Measurements from ENCODE around the gene HCN1. TPM values are rescaled to one million over a fixed set of nuclear protein-coding genes. Genes with fewer than 3 reads are reported as not detected.

HCN1 gene
- total and polyA plus RNA-seq, 2 of the 13 experiments (the other 11 are each of a cell fraction or from before 2014, with no cell fraction given) = not detected

GRCh38 chr5:45262061-45262590 is 434.1 kb downstream of the HCN1 start:
- 67% methylated on average over 12 of the region's 29 CpGs for WGBS (ENCODE audit: low lambda C conversion rate)
- no peak overlapping the region for H3K9ac ChIP-seq (ENCODE audit: insufficient read depth, low read depth, low read length)
- intact Hi-C loops (cut with micrococcal nuclease; ENCODE audit: unreplicated experiment) = no loop called here

More at GRCh38 chr5:45262061-45262590, 434.1 kb downstream of the HCN1 start:
- DNase-seq (ENCODE audit: low spot score) (no peak), FAIRE-seq (no peak), ATAC-seq (no peak)
- Histone ChIP-seq H3K4me3 (replicated peaks in 1 of 3; ENCODE audit: insufficient read depth in 1 of 3, low read depth in 2 of 3, low read length in 3 of 3) (no peak overlapping the region), H3K36me3 (replicated peaks in 1 of 2; ENCODE audit: control insufficient read depth in 1 of 2, insufficient read depth in 2 of 2, low read length in 2 of 2) (no peaks in the 10 kb centered on the region), H3K4me2 (ENCODE audit: low read depth, low read length) (no peak overlapping the region), H3K27ac (ENCODE audit: extremely low read length, insufficient read depth, low read length) (no peak overlapping the region), H3K27me3 (ENCODE audit: control insufficient read depth in 1 of 2, insufficient read depth in 2 of 2, low read length in 2 of 2) (no peaks in the 10 kb centered on the region), H2AFZ (ENCODE audit: low read length) (no peak overlapping the region), H4K20me1 (ENCODE audit: insufficient read depth, low read length) (no peaks in the 10 kb centered on the region), H3K4me1 (ENCODE audit: insufficient read depth, low read length) (no peaks in the 10 kb centered on the region), H3K9me3 (ENCODE audit: low read length) (peaks cover 51% of the 10 kb centered on the region), H3K79me2 (ENCODE audit: insufficient read depth, low read length) (no peaks in the 10 kb centered on the region)
- no TSS peak for BruUV-seq (replicated peaks)
- in situ Hi-C loops (cut with HindIII; ENCODE audit: extremely low pct_ligation_motif_present, low pct_unique_long_range_greater_than_20kb) = no loop called here
- TF ChIP-seq PITX1 (CRISPR knock-in tag; IDR thresholded peaks at IDR 0.05) = no peak
- TF ChIP-seq, protein P1, sequence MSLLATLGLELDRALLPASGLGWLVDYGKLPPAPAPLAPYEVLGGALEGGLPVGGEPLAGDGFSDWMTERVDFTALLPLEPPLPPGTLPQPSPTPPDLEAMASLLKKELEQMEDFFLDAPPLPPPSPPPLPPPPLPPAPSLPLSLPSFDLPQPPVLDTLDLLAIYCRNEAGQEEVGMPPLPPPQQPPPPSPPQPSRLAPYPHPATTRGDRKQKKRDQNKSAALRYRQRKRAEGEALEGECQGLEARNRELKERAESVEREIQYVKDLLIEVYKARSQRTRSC (CRISPR knock-in tag; IDR thresholded peaks at IDR 0.05; ENCODE audit: low read depth) = no peak
- no peak for TF ChIP-seq ZNF251 (CRISPR knock-in tag; IDR thresholded peaks at IDR 0.05)
- no peak for TF ChIP-seq KMT2A (CRISPR knock-in tag; IDR thresholded peaks at IDR 0.05)
- no peak for TF ChIP-seq SOX5 (CRISPR knock-in tag; IDR thresholded peaks at IDR 0.05; ENCODE audit: borderline replicate concordance)
- TF ChIP-seq, protein P2, sequence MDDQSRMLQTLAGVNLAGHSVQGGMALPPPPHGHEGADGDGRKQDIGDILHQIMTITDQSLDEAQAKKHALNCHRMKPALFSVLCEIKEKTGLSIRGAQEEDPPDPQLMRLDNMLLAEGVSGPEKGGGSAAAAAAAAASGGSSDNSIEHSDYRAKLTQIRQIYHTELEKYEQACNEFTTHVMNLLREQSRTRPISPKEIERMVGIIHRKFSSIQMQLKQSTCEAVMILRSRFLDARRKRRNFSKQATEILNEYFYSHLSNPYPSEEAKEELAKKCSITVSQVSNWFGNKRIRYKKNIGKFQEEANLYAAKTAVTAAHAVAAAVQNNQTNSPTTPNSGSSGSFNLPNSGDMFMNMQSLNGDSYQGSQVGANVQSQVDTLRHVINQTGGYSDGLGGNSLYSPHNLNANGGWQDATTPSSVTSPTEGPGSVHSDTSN (CRISPR knock-in tag; IDR thresholded peaks at IDR 0.05; ENCODE audit: borderline replicate concordance) = no peak
- TF ChIP-seq AGO2 (optimal IDR thresholded peaks at IDR 0.05; ENCODE audit: low read depth, low read length) = no peak
- TF ChIP-seq, protein P3, sequence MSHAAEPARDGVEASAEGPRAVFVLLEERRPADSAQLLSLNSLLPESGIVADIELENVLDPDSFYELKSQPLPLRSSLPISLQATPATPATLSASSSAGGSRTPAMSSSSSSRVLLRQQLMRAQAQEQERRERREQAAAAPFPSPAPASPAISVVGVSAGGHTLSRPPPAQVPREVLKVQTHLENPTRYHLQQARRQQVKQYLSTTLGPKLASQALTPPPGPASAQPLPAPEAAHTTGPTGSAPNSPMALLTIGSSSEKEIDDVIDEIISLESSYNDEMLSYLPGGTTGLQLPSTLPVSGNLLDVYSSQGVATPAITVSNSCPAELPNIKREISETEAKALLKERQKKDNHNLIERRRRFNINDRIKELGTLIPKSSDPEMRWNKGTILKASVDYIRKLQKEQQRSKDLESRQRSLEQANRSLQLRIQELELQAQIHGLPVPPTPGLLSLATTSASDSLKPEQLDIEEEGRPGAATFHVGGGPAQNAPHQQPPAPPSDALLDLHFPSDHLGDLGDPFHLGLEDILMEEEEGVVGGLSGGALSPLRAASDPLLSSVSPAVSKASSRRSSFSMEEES (CRISPR knock-in tag; IDR thresholded peaks at IDR 0.05) = no peak
- TF ChIP-seq ESRRA (CRISPR knock-in tag; IDR thresholded peaks at IDR 0.05; ENCODE audit: low read depth) = no peak
- TF ChIP-seq HOXA5 (CRISPR knock-in tag; IDR thresholded peaks at IDR 0.05) = no peak
- no peak for TF ChIP-seq GTF3A (CRISPR knock-in tag; conservative IDR thresholded peaks at IDR 0.05)
- TF ChIP-seq ZNF331 (CRISPR knock-in tag; IDR thresholded peaks at IDR 0.05) = no peak
- no peak for TF ChIP-seq ZNF678 (CRISPR knock-in tag; IDR thresholded peaks at IDR 0.05)
- TF ChIP-seq ZEB1 (IDR thresholded peaks at IDR 0.05; ENCODE audit: insufficient replicate concordance, low read depth) = no peak
- no peak for TF ChIP-seq ZNF256 (CRISPR knock-in tag; conservative IDR thresholded peaks at IDR 0.05)
- TF ChIP-seq HNF1B (CRISPR knock-in tag; IDR thresholded peaks at IDR 0.05) = no peak
- ChIA-PET POLR2A (no interaction called here), CTCF (ENCODE audit: low intra/inter-chr PET ratio, low total read pairs) (no interaction called here)

All from HepG2 (cell line).